ENCODE results near the gene PDE2A. TPM values are rescaled to one million over a fixed set of nuclear protein-coding genes. Genes with fewer than 3 reads are reported as not detected.

The PDE2A gene
- total RNA-seq, 3 donors from 2014 or later: 23.7 to 85.9 (median 67.0) TPM

GRCh38 chr11:72685560-72686480, 11.6 kb upstream of the PDE2A start:
- intact Hi-C loops (cut with DNase I; ENCODE audit: low total_unique reads): no loop called here
- Histone ChIP-seq H3K27me3 (no peaks in the 10 kb centered on the region), H3K4me1 (peaks cover 0 to 3% of the 10 kb centered on the region in 2 donors), H3K9me3 (no peaks in the 10 kb centered on the region), H3K4me3 (no peak overlapping the region), H3K36me3 (no peaks in the 10 kb centered on the region), H3K27ac (peak overlapping the region; percentile 54 to 91)
- TF ChIP-seq CTCF (IDR thresholded peaks at IDR 0.05) (no peak), POLR2A (IDR thresholded peaks at IDR 0.05) (no peak), POLR2AphosphoS5 (IDR thresholded peaks at IDR 0.05) (peak in 2 of 3 donors; percentile 32 to 61)
- DNase-seq (ENCODE audit: low spot score in 2 of 2): no peak

- no peak for TF ChIP-seq POLR2A (IDR thresholded peaks at IDR 0.05)
- no peak for TF ChIP-seq POLR2AphosphoS5 (IDR thresholded peaks at IDR 0.05)
- peak; percentile 43 to 49 (median 45) for TF ChIP-seq CTCF (IDR thresholded peaks at IDR 0.05)
- DNase-seq (ENCODE audit: low spot score in 2 of 2): peak in 1 of 2 donors; percentile 56
- Histone ChIP-seq H3K36me3 (no peaks in the 10 kb centered on the region), H3K27ac (peak overlapping the region in 1 of 2 donors; percentile 91), H3K4me3 (no peak overlapping the region), H3K9me3 (no peaks in the 10 kb centered on the region), H3K27me3 (no peaks in the 10 kb centered on the region), H3K4me1 (peaks cover 0 to 3% of the 10 kb centered on the region in 2 donors)
- intact Hi-C loops (cut with DNase I; ENCODE audit: low total_unique reads): no loop called here
Observed at GRCh38 chr11:72684236-72684912, 10.2 kb upstream of the PDE2A start.

- intact Hi-C loops (cut with DNase I; ENCODE audit: low total_unique reads): no loop called here
- Histone ChIP-seq H3K4me3 (no peak overlapping the region), H3K27me3 (peaks cover 0 to 5% of the 10 kb centered on the region in 2 donors), H3K36me3 (no peaks in the 10 kb centered on the region), H3K4me1 (peaks cover 0 to 3% of the 10 kb centered on the region in 2 donors), H3K9me3 (no peaks in the 10 kb centered on the region), H3K27ac (peak overlapping the region in 1 of 2 donors; percentile 91)
- peak; percentile 45 to 59 for DNase-seq (ENCODE audit: low spot score in 2 of 2)
- TF ChIP-seq POLR2AphosphoS5 (IDR thresholded peaks at IDR 0.05) (no peak), CTCF (IDR thresholded peaks at IDR 0.05) (peak; percentile 82 to 89 (median 86)), POLR2A (IDR thresholded peaks at IDR 0.05) (no peak)
Observed at GRCh38 chr11:72683782-72684200, 9.6 kb upstream of the PDE2A start.

- Histone ChIP-seq H3K4me1 (peaks cover 0 to 3% of the 10 kb centered on the region in 2 donors), H3K36me3 (no peaks in the 10 kb centered on the region), H3K27ac (no peak overlapping the region), H3K27me3 (peaks cover 0 to 15% of the 10 kb centered on the region in 2 donors), H3K9me3 (no peaks in the 10 kb centered on the region), H3K4me3 (no peak overlapping the region)
- DNase-seq (ENCODE audit: low spot score in 2 of 2): no peak
- intact Hi-C loops (cut with DNase I; ENCODE audit: low total_unique reads): no loop called here
- TF ChIP-seq POLR2AphosphoS5 (IDR thresholded peaks at IDR 0.05): no peak
- no peak for TF ChIP-seq CTCF (IDR thresholded peaks at IDR 0.05)
- TF ChIP-seq POLR2A (IDR thresholded peaks at IDR 0.05): no peak
Observed at GRCh38 chr11:72682858-72683243, 8.6 kb upstream of the PDE2A start.

Measured in breast epithelium (tissue), 4 donors.